HG03196 (cell line): ENCODE measurements around the gene RBMS1.
A peak's percentile ranks its signal among the peaks of the same experiment; 100 is the strongest.

ENCODE experiments used
- ATAC-seq: cut with Tn5 transposase; IDR thresholded peaks from one replicate; pipeline ENCODE4 v1.9.1; 2021; ENCODE audit not compliant: unreplicated experiment

Gene RBMS1

DNA sequence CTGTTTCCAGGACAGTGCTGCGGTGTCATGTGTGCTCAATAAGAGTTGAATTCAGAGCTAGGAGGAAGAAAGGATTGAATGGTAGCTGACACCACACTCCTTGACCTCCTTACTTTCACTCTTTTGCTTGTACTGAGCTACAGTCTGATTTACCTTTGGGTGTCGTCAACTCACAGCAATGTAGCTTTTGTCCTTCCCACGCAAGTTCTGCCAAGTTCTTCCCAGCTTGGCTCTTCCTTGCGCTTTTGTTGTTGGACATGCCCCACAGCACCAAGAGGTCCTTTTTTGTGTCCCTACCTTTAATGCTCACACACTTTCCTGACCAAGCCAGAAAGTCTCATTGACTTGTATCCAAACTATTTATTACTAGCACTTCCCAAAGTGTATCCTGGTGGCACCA lies 255.2 kb downstream of the RBMS1 start:
- no peak for ATAC-seq

DNA sequence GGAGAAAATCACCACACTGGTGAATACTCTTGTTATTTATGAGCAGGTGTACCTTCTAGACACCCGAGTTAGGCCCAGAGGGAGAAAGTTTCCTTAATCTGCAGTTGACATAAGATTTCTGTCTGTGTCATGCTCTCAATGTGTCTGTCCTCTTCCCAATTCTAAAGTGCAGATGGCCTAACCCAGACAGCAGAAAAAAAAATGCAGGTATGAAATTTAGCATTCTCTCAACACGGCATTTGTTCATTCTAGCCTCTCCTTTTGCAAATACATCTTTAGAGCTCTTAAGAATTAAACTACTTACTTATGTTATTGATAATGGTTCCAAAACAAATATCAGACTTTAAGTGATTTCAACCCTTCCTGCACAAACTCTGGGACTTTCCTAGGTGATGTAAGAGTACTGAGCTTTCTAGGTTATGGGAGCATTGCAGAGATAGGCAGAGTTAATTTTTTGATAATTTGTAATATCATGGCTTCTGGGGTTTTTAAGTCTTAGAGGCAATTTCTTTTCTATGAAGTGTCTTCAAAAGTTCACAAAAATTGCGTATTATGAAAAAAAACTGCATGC lies 260.6 kb downstream of the RBMS1 start:
- no peak for ATAC-seq

GRCh38 chr2:160229591-160229990 lies 264.0 kb downstream of the RBMS1 start:
- ATAC-seq, result no peak

DNA sequence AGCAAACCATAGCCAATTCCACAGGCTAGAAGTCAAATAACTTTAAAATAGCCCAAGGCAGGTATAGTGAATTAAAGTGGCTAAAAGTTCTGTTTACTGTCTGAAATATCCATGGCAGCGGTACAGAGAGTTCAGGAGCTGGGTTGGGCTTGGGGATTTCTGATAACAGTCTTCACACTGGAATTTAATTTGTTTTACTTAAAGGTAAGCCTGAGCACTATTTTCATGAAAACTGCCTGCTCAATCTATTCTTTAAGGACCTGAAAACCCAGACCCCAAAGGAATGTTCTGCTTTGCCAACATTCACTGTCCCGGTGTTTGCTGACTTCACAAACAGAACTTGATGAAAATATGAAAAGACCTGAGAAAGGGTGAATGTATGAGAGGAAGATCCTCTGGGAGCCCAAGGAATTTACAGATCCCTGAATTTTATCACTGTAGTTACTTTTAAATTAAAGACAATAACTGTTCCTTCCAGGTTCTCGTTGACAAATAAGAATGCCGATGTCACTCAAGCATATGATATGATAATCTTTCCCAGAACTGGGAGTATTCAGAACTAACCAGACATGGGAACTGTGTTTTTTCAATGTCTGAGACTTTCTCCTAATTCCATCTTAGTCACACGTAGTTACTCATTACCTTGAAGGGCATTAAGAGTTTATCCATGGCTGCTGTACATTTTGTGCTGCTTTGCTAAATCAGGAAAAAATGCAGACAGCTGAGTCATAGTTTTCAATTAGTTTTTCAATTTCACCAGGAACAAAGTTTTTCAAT lies 265.3 kb downstream of the RBMS1 start:
- ATAC-seq, result no peak

DNA sequence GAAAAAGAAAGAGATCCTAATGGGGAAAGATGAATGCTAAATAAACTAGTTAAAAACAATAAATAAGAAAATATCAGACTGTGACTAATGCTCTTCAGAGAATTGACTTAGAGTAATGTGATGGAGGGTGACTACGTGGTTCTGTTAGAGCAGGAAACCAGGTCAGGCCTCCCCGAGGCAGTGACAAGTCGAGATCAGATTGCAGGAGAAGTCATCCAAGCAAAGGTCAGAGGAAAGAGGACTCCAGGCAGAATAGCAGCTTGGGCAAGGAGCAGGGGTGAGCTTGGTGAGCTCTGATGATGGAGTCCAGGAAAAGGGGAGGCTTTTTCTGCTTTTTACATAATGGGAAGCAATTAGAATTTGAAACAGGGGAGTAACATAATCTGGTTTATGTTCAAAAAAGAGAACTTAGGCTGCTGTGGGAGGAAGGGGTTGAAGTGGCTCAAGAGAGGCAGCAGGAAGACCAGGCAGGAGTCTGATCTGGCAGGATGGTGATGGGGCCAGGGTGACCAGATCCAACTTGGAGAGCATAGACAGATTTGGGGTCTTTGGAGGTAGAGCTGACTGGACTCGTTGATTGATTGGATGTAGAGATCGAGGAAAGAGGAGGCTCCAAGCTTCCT lies 266.2 kb downstream of the RBMS1 start:
- no peak for ATAC-seq

- ATAC-seq, result no peak
These were observed 267.2 kb downstream of the RBMS1 start for GRCh38 chr2:160226367-160226766.

DNA sequence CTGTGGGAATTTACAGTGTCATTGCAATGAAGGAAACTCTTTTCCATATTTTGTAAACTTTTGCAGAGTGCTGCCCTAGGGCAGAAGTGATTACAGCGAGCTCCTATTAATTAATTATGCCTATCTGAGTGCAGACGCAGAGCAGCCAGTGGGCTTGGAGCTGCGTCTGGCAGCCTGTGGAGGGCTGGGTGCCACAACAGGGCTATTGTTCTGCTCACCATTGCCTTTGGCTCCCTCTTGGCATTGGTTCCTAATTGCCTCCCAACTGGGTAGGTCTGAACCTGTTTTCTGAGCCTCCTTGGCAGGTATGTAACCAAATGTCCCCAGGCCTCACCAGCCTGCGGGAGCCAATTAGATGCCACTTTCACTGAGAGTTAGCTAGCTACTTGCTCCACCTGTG lies 267.9 kb downstream of the RBMS1 start:
- ATAC-seq, result no peak

DNA sequence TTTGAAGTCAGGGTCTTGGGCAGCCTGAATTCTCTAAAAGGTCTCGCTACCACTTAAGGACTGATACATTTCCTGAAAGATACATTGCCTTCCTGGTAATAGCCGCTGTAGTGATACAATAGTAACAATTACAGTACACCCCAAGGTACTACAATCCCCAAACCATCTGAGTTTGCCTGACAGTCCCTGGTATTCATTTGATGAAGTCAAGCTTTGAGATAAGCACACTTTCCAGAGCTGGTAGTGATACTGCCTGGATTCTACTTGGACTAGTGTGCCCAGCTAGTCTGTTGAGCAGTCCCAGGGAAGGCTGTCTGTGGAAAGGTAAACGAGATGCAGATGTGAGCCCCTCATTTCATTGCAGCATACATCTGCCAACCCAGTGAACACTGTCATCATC lies 269.1 kb downstream of the RBMS1 start:
- peak; percentile 5 for ATAC-seq

DNA sequence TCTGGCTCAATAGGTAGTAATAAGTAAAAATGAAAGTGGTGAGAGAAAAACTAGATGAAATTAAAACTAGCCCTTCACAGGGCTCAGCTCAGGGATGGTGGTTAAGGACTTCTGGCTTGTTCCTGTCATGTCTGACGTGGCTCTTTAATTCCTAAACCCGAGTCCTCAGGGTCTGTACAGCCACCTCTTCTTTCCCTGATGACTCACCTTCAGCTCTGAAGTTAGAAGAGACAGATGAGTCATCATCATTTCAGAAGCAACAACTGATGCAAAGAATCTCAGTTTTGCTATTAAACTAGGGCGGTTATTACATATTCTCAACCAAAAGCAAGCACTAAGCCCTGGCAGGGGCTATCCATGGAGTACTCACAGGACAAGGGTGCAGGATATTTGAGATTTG lies 269.5 kb downstream of the RBMS1 start:
- ATAC-seq, result peak; percentile 92

DNA sequence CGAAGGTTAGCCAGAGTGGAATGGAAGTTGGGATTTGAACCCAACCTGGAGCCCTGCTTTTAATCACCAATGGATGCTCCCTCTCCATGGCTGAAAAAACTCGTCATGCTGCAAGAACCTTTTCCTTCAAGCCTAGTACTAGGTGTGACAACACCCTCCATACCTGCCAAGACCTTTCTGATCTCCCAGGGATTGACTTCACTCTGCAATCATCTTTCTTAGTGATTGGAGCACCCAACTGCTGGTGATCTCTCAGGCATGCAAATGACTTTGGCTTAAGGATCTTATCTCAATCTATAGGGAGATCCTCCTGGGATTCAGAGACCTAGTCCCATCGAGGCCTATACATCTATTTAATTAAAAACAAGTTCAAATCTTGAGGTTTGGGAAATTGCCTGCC lies 270.0 kb downstream of the RBMS1 start:
- no peak for ATAC-seq

- ATAC-seq, result no peak
These were observed 270.9 kb downstream of the RBMS1 start for GRCh38 chr2:160222546-160223283.
